H9 (cell line): ENCODE results near the gene KRTAP2-1. TPM values are rescaled to one million over a fixed set of nuclear protein-coding genes. Genes with fewer than 3 reads are reported as not detected.

Source experiments
- DNase-seq: peaks from one replicate; pipeline ENCODE4 v3.0.0-alpha.2; 2017
- H2AFZ ChIP-seq: one replicate; pipeline ENCODE4 v1.6.1; 2013; ENCODE audit warnings: mild to moderate bottlenecking, low read length, control low read depth, moderate library complexity
- H2AK5ac ChIP-seq: 2 replicates; pipeline ENCODE4 v1.6.1; 2013; ENCODE audit warnings: low read length, control low read depth, mixed read lengths; ENCODE audit not compliant: insufficient read length
- H2BK120ac ChIP-seq: one replicate; pipeline ENCODE4 v1.6.1; 2013; ENCODE audit warnings: low read depth, mild to moderate bottlenecking, low read length, control low read depth, inconsistent platforms; ENCODE audit not compliant: poor library complexity, severe bottlenecking
- H2BK12ac ChIP-seq: 2 replicates; pipeline ENCODE4 v1.6.1; 2013; ENCODE audit warnings: low read length, control low read depth, mixed read lengths, low read depth; ENCODE audit not compliant: insufficient read length
- H2BK15ac ChIP-seq: 2 replicates; pipeline ENCODE4 v1.6.1; 2013; ENCODE audit warnings: low read depth, low read length, control low read depth
- H2BK20ac ChIP-seq: one replicate; pipeline ENCODE4 v1.6.1; 2013; ENCODE audit warnings: low read depth, mild to moderate bottlenecking, low read length, control low read depth, inconsistent platforms; ENCODE audit not compliant: poor library complexity, severe bottlenecking
- H2BK5ac ChIP-seq: 2 replicates; pipeline ENCODE4 v1.6.1; 2013; ENCODE audit warnings: low read length, control low read depth, mixed read lengths; ENCODE audit not compliant: insufficient read length
- H3K14ac ChIP-seq: 2 replicates; pipeline ENCODE4 v1.6.1; 2013; ENCODE audit warnings: low read length, control low read depth; ENCODE audit not compliant: insufficient read depth
- H3K18ac ChIP-seq: 2 replicates; pipeline ENCODE4 v1.6.1; 2013; ENCODE audit warnings: low read depth, mild to moderate bottlenecking, mixed read lengths, low read length, control low read depth; ENCODE audit not compliant: insufficient read length
- H3K23ac ChIP-seq: 2 replicates; pipeline ENCODE4 v1.6.1; 2013; ENCODE audit warnings: low read length, control low read depth, mixed read lengths, low read depth; ENCODE audit not compliant: insufficient read length
- H3K23me2 ChIP-seq: 2 replicates; pipeline ENCODE4 v1.6.1; 2013; ENCODE audit warnings: low read depth, mild to moderate bottlenecking, mixed read lengths, low read length, control low read depth; ENCODE audit not compliant: insufficient read length, poor library complexity, severe bottlenecking
- H3K27ac ChIP-seq: 2 replicates; pipeline ENCODE4 v1.5.1; 2013; ENCODE audit warnings: low read length, control low read depth, mixed read lengths, low read depth; ENCODE audit not compliant: insufficient read length
- H3K27me3 ChIP-seq: 2 replicates; pipeline ENCODE4 v1.6.1; 2013; ENCODE audit warnings: low read length, control low read depth, inconsistent platforms; ENCODE audit not compliant: insufficient read depth
- H3K4ac ChIP-seq: 2 replicates; pipeline ENCODE4 v1.6.1; 2013; ENCODE audit warnings: low read depth, mild to moderate bottlenecking, control low read depth, inconsistent platforms, low read length, moderate library complexity
- H3K4me1 ChIP-seq: 2 replicates; pipeline ENCODE4 v1.6.1; 2013; ENCODE audit warnings: low read length, control low read depth, inconsistent platforms; ENCODE audit not compliant: insufficient read depth
- H3K4me2 ChIP-seq: 2 replicates; pipeline ENCODE4 v1.6.1; 2013; ENCODE audit warnings: low read length, control low read depth, mixed read lengths; ENCODE audit not compliant: insufficient read length, insufficient read depth
- H3K56ac ChIP-seq: 2 replicates; pipeline ENCODE4 v1.6.1; 2013; ENCODE audit warnings: low read depth, mild to moderate bottlenecking, mixed read lengths, low read length, control low read depth; ENCODE audit not compliant: insufficient read length
- H3K79me1 ChIP-seq: 2 replicates; pipeline ENCODE4 v1.6.1; 2013; ENCODE audit warnings: low read depth, mild to moderate bottlenecking, moderate library complexity, low read length, control low read depth, inconsistent platforms; ENCODE audit not compliant: insufficient read depth, poor library complexity, severe bottlenecking
- H3K79me2 ChIP-seq: 2 replicates; pipeline ENCODE4 v1.6.1; 2013; ENCODE audit warnings: low read length, control low read depth, inconsistent platforms; ENCODE audit not compliant: insufficient read depth
- H3K9ac ChIP-seq: 2 replicates; pipeline ENCODE4 v1.6.1; 2013; ENCODE audit warnings: low read length, control low read depth, mixed read lengths; ENCODE audit not compliant: insufficient read length; ENCODE audit errors: extremely low read depth
- H3K9me3 ChIP-seq: one replicate; pipeline ENCODE4 v1.6.1; 2013; ENCODE audit warnings: low read depth, low read length, inconsistent platforms; ENCODE audit not compliant: control insufficient read depth
- H3T11ph ChIP-seq: one replicate; pipeline ENCODE4 v1.6.1; 2013; ENCODE audit warnings: mild to moderate bottlenecking, low read length, control low read depth, inconsistent platforms
- H4K20me1 ChIP-seq: one replicate; pipeline ENCODE4 v1.6.1; 2013; ENCODE audit not compliant: control insufficient read depth, insufficient read length, insufficient read depth
- H4K5ac ChIP-seq: 2 replicates; pipeline ENCODE4 v1.6.1; 2013; ENCODE audit warnings: low read depth, mild to moderate bottlenecking, mixed read lengths, low read length, control low read depth; ENCODE audit not compliant: insufficient read length
- H4K8ac ChIP-seq: replicated peaks from 2 replicates; pipeline ENCODE4 v1.6.1; 2013; ENCODE audit warnings: low read length, control low read depth, mixed read lengths, low read depth; ENCODE audit not compliant: insufficient read length
- H4K91ac ChIP-seq: 2 replicates; pipeline ENCODE4 v1.6.1; 2013; ENCODE audit warnings: low read depth, mild to moderate bottlenecking, moderate library complexity, mixed read lengths, low read length, control low read depth; ENCODE audit not compliant: insufficient read length
- H3K27ac Mint-ChIP-seq, 3 experiments: 2 replicates in 2 of 3; 3 replicates in 1 of 3; pipeline ENCODE4 v1.8.0; 2020 to 2021; ENCODE audit warnings: mixed read lengths in 3 of 3, mild to moderate bottlenecking in 1 of 3, moderate library complexity in 1 of 3
- H3K27me3 Mint-ChIP-seq: 2 replicates; pipeline ENCODE4 v1.8.0; 2021; ENCODE audit warnings: low read depth, mild to moderate bottlenecking, moderate library complexity, mixed read lengths
- H3K36me3 Mint-ChIP-seq, 3 experiments: 2 replicates in 2 of 3; 3 replicates in 1 of 3; pipeline ENCODE4 v1.8.0; 2020 to 2021; ENCODE audit warnings: low read depth in 3 of 3, mixed read lengths in 3 of 3; ENCODE audit not compliant: insufficient read depth in 1 of 3
- H3K4me1 Mint-ChIP-seq, 2 experiments: 2 replicates each; pipeline ENCODE4 v1.8.0; 2020; ENCODE audit warnings: mixed read lengths in 2 of 2
- H3K4me3 Mint-ChIP-seq, 2 experiments: 2 replicates in 1 of 2; 3 replicates in 1 of 2; pipeline ENCODE4 v1.8.0; 2020 to 2021; ENCODE audit warnings: mild to moderate bottlenecking in 2 of 2, mixed read lengths in 2 of 2, moderate library complexity in 1 of 2
- H3K9me3 Mint-ChIP-seq, 2 experiments: 2 replicates in 1 of 2; 3 replicates in 1 of 2; pipeline ENCODE4 v1.8.0; 2020; ENCODE audit warnings: mild to moderate bottlenecking in 2 of 2, mixed read lengths in 2 of 2, moderate library complexity in 1 of 2
- CTCF ChIP-seq: fragments of 200-600 bp; sonication (generic); conservative IDR thresholded peaks from 3 replicates; pipeline ENCODE4 v1.8.0; 2021; ENCODE audit warnings: antibody characterized with exemption, mild to moderate bottlenecking
- WGBS: extraction: QIAGEN DNeasy Blood & Tissue Kit; methylation state at CpG from one replicate; pipeline ENCODE4 v1.1.7; 2013; ENCODE audit warnings: missing lambda C conversion rate, low lambda C conversion rate, mixed read lengths; ENCODE audit not compliant: insufficient read length; ENCODE audit errors: extremely low coverage; 5-methylcytosine and 5-hydroxymethylcytosine counted together
- total RNA-seq: library from RNA; stranded (reverse); gene quantifications from 2 replicates; pipeline ENCODE4 v1.2.1, GENCODE V29; 2021

KRTAP2-1 gene
- total RNA-seq, 1 experiment from 2014 or later, result not detected

- Histone ChIP-seq H4K5ac (no peak within 1 kb of the TSS), H3K27me3 (no peaks in the 10 kb centered on the region), H3K4me1 (no peaks in the 10 kb centered on the region; the same call in 1 of the 2 replicates), H2BK12ac (no peak within 1 kb of the TSS), H4K8ac (no peak within 1 kb of the TSS), H3K18ac (no peak within 1 kb of the TSS), H2BK5ac (no peak within 1 kb of the TSS), H3K9ac (no peak within 1 kb of the TSS), H3T11ph (no peak within 1 kb of the TSS), H2BK20ac (no peak within 1 kb of the TSS), H3K4me2 (no peak within 1 kb of the TSS), H3K79me1 (no peaks in the 10 kb centered on the region), H3K4ac (no peak within 1 kb of the TSS), H3K23me2 (no peaks in the 10 kb centered on the region), H4K91ac (no peak within 1 kb of the TSS), H3K79me2 (no peaks in the 10 kb centered on the region), H2AK5ac (no peak within 1 kb of the TSS), H3K23ac (no peak within 1 kb of the TSS), H3K56ac (no peak within 1 kb of the TSS), H3K14ac (no peak within 1 kb of the TSS), H2BK15ac (no peak within 1 kb of the TSS), H2BK120ac (no peak within 1 kb of the TSS), H3K9me3 (no peaks in the 10 kb centered on the region), H2AFZ (no peak within 1 kb of the TSS), H4K20me1 (no peaks in the 10 kb centered on the region), H3K27ac (no peak within 1 kb of the TSS)
- no peaks in the 10 kb centered on the region for H3K9me3 Mint-ChIP-seq
- no peaks in the 10 kb centered on the region for H3K27me3 Mint-ChIP-seq
- peak within 1 kb of the TSS in 2 of 3 experiments; percentile 53 to 54; a peak in 2 of 7 replicates for H3K27ac Mint-ChIP-seq
- H3K36me3 Mint-ChIP-seq, result no peaks in the 10 kb centered on the region
- WGBS, result no CpG with 5 or more reads among the region's 8 CpGs
- peak; percentile 48 for DNase-seq
- peaks cover 17 to 19% of the 10 kb centered on the region in 2 experiments for H3K4me1 Mint-ChIP-seq
- H3K4me3 Mint-ChIP-seq, result no peak within 1 kb of the TSS
- no peak for TF ChIP-seq CTCF
Observed at GRCh38 chr17:41008811-41009210, 38.3 kb downstream of the KRTAP2-1 start, which contains the start of gene KRTAP3-1. Gene KRTAP3-1, minus strand, starts transcription at chr17:41009128. Its CDS starts 54 bp downstream, at chr17:41009074.
